ENCODE data around the gene DCAF7. TPM values are rescaled to one million over a fixed set of nuclear protein-coding genes. Genes with fewer than 3 reads are reported as not detected.
A peak's percentile ranks its signal among the peaks of the same experiment; 100 is the strongest.

Gene DCAF7, protein sequence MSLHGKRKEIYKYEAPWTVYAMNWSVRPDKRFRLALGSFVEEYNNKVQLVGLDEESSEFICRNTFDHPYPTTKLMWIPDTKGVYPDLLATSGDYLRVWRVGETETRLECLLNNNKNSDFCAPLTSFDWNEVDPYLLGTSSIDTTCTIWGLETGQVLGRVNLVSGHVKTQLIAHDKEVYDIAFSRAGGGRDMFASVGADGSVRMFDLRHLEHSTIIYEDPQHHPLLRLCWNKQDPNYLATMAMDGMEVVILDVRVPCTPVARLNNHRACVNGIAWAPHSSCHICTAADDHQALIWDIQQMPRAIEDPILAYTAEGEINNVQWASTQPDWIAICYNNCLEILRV
- 10 to 100 TPM; 41.9 to 53.2 TPM for total RNA-seq
- polyA plus RNA-seq (ENCODE audit: insufficient read length in 2 of 2): 100 to 1,000 TPM; 107 to 122 TPM
- long read RNA-seq, donor 1, full-length matches to known transcripts: 28 of 28 reads
- long read RNA-seq, donor 1, partial matches to known transcripts: 0 of 28 reads
- long read RNA-seq, donor 1, other reads (novel, unspliced or antisense): 0 of 28 reads
- long read RNA-seq, donor 2, full-length matches to known transcripts: 11 of 59 reads
- long read RNA-seq, donor 2, partial matches to known transcripts: 48 of 59 reads
- long read RNA-seq, donor 2, other reads (novel, unspliced or antisense): 0 of 59 reads
- long read RNA-seq, donor 3, full-length matches to known transcripts: 16 of 41 reads
- long read RNA-seq, donor 3, partial matches to known transcripts: 25 of 41 reads
- long read RNA-seq, donor 3, other reads (novel, unspliced or antisense): 0 of 41 reads
- long read RNA-seq, donor 4, full-length matches to known transcripts: 15 of 21 reads
- long read RNA-seq, donor 4, partial matches to known transcripts: 6 of 21 reads
- long read RNA-seq, donor 4, other reads (novel, unspliced or antisense): 0 of 21 reads

DNA sequence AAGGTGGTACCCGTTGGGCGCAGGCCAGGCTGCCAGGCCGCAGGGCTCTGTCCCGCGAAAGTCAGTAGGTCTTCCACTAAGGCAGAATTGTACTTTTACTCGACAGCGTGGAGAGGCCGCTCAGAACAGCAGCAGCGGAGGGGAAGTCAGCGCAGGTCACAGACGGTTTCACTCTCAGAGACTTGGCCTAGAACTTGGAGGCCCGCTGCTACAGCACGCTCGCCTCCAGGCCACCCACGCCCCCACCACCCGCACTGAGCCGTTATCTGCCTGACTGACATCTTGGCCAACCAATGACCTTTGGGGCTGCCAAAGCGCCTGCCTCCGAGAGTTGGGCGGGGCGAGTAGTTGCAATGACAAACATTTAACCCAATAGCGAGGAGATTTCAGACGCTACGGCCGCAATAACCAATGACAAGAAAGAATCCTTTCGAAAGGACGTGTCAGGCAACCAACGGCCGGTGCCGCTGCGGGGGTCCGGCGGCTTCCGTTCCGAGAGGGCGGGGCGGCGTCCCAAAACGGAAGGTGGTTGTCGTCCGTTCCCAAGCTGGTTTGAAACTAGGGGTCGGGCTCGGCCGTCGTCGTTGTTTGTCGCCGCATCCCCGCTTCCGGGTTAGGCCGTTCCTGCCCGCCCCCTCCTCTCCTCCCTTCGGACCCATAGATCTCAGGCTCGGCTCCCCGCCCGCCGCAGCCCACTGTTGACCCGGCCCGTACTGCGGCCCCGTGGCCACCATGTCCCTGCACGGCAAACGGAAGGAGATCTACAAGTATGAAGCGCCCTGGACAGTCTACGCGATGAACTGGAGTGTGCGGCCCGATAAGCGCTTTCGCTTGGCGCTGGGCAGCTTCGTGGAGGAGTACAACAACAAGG is at the start of gene DCAF7:
Gene DCAF7 (plus strand): TSS at position 532 of the 871 bp plus-strand sequence. CDS start 201 bp downstream, at position 733.
- Histone ChIP-seq H3K27me3 (ENCODE audit: control insufficient read depth, insufficient read depth, low read length) (no peaks in the 10 kb centered on the region), H3K9me3 (ENCODE audit: control insufficient read depth, insufficient read depth, low read length) (no peaks in the 10 kb centered on the region), H3K36me3 (ENCODE audit: control insufficient read depth, insufficient read depth, low read length) (peaks cover 4% of the 10 kb centered on the region), H3K27ac (ENCODE audit: low read depth, low read length) (peak within 1 kb of the TSS; percentile 92), H3K4me1 (ENCODE audit: control insufficient read depth, insufficient read depth, low read length) (peaks cover 20% of the 10 kb centered on the region), H3K4me3 (ENCODE audit: low read depth, low read length) (peak within 1 kb of the TSS; percentile 79)
- peak; percentile 98 to 100 (median 100) for DNase-seq (ENCODE audit: low read depth in 4 of 6, low spot score in 6 of 6)
- WGBS (ENCODE audit: insufficient coverage): under 1% methylated on average over 72 of the region's 72 CpGs

DNA sequence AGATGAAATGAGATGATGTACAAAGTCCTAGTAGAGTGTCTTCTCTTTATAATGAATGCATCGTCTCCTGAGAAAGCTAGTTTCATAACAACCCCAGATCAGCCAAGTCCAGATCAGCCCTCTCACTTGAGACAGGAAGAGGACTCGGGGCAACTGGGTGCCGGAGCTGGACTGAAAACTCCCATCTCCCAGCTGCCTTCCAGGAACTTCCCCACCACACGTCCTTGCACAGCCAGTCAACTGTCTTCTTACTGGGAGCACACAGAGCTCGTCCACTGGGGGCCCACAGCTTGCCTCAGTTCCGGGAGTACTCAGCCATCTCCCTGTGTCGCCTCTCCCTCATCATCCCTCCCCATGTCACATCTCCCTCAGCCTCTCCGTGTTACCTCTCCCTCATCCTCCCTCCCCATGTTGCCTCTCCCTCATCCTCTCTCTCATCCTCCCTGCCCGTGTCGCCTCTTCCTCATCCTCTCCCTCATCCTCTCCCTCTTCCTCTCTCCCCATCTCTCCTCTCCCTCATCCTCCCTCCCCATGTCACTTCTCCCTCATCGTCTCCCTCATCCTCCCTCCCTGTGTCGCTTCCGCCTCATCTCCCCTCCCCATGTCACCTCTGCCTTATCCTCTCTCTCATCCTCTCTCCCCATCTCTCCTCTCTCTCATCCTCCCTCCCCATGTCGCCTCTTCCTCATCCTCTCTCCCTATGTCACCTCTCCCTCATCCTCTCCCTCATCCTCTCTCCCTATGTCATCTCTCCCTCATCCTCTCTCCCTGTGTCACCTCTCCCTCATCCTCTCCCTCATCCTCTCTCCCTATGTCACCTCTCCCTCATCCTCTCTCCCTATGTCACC is 49.5 kb upstream of the DCAF7 start:
- Histone ChIP-seq H3K4me3 (ENCODE audit: low read depth, low read length) (no peak overlapping the region), H3K27me3 (ENCODE audit: control insufficient read depth, insufficient read depth, low read length) (no peaks in the 10 kb centered on the region), H3K36me3 (ENCODE audit: control insufficient read depth, insufficient read depth, low read length) (peaks cover 9% of the 10 kb centered on the region), H3K27ac (ENCODE audit: low read depth, low read length) (no peak overlapping the region), H3K4me1 (ENCODE audit: control insufficient read depth, insufficient read depth, low read length) (peaks cover 17% of the 10 kb centered on the region), H3K9me3 (ENCODE audit: control insufficient read depth, insufficient read depth, low read length) (no peaks in the 10 kb centered on the region)
- DNase-seq (ENCODE audit: low read depth in 4 of 6, low spot score in 6 of 6): no peak
- WGBS (ENCODE audit: insufficient coverage): 60% methylated on average over 14 of the region's 14 CpGs

DNA sequence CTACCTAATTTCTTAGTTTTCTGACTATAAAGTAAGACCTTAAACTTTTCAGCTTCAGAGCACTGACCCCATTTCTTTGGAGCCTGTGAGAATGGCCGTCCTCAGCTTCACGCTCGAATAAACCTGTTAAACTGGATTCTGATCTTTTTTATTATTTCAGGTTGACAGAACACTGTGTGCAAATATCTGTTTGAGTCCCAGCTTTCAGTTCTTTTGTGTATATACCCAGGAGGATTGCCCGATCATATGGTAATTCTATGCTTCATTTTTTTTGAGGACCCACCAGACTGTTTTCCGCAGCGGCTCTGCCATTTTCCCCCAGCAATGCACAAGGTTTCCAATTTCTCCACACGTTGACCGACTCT is 47.0 kb upstream of the DCAF7 start:
- Histone ChIP-seq H3K27me3 (ENCODE audit: control insufficient read depth, insufficient read depth, low read length) (no peaks in the 10 kb centered on the region), H3K27ac (ENCODE audit: low read depth, low read length) (no peak overlapping the region), H3K9me3 (ENCODE audit: control insufficient read depth, insufficient read depth, low read length) (no peaks in the 10 kb centered on the region), H3K4me3 (ENCODE audit: low read depth, low read length) (no peak overlapping the region), H3K36me3 (ENCODE audit: control insufficient read depth, insufficient read depth, low read length) (no peaks in the 10 kb centered on the region), H3K4me1 (ENCODE audit: control insufficient read depth, insufficient read depth, low read length) (no peaks in the 10 kb centered on the region)
- WGBS (ENCODE audit: insufficient coverage): 72% methylated on average over 2 of the region's 8 CpGs
- peak in 1 of 6 donors; percentile 14 for DNase-seq (ENCODE audit: low read depth in 4 of 6, low spot score in 6 of 6)

DNA sequence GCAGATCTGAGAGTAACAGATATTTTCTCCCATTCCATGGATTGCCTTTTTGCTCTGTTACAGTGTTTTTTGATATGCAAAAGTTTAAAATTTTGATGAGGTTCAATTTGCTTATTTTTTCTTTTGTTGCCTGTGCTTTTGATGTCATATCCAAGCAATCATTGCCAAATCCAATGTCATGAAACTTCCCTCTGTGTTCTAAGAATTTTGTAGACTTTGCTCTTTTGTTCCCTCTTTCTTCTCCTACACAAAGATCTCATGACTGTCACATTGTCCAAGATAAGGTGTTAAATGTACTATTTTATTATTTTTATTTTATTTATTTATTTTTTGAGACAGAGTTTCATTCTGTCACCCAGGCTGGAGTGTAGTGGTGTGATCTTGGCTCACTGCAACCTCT is 46.0 kb upstream of the DCAF7 start:
- Histone ChIP-seq H3K9me3 (ENCODE audit: control insufficient read depth, insufficient read depth, low read length) (no peaks in the 10 kb centered on the region), H3K4me1 (ENCODE audit: control insufficient read depth, insufficient read depth, low read length) (no peaks in the 10 kb centered on the region), H3K27ac (ENCODE audit: low read depth, low read length) (no peak overlapping the region), H3K4me3 (ENCODE audit: low read depth, low read length) (no peak overlapping the region), H3K27me3 (ENCODE audit: control insufficient read depth, insufficient read depth, low read length) (no peaks in the 10 kb centered on the region), H3K36me3 (ENCODE audit: control insufficient read depth, insufficient read depth, low read length) (no peaks in the 10 kb centered on the region)
- no peak for DNase-seq (ENCODE audit: low read depth in 4 of 6, low spot score in 6 of 6)

DNA sequence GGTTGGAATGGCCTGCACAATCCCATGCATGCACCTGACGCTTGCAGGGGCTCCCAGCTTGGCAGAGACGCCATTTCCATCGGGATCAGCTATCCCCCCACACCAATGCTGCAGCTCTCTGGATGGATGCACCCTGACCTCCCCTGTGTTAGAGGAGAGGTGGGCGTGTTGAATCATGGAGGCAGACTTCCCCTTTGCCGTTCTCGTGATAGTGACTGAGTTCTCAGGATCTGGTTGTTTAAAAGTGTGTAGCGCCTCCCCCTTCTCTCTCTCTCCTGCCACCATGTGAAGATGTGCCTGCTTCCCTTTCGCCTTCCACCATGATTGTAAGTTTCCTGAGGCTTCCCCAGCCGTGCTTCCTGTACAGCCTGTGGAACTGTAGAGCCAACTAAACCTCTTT is 44.9 kb upstream of the DCAF7 start:
- Histone ChIP-seq H3K9me3 (ENCODE audit: control insufficient read depth, insufficient read depth, low read length) (no peaks in the 10 kb centered on the region), H3K27ac (ENCODE audit: low read depth, low read length) (no peak overlapping the region), H3K27me3 (ENCODE audit: control insufficient read depth, insufficient read depth, low read length) (no peaks in the 10 kb centered on the region), H3K4me3 (ENCODE audit: low read depth, low read length) (no peak overlapping the region), H3K4me1 (ENCODE audit: control insufficient read depth, insufficient read depth, low read length) (no peaks in the 10 kb centered on the region), H3K36me3 (ENCODE audit: control insufficient read depth, insufficient read depth, low read length) (no peaks in the 10 kb centered on the region)
- no peak for DNase-seq (ENCODE audit: low read depth in 4 of 6, low spot score in 6 of 6)
- WGBS (ENCODE audit: insufficient coverage): 96% methylated on average over 4 of the region's 9 CpGs

DNA sequence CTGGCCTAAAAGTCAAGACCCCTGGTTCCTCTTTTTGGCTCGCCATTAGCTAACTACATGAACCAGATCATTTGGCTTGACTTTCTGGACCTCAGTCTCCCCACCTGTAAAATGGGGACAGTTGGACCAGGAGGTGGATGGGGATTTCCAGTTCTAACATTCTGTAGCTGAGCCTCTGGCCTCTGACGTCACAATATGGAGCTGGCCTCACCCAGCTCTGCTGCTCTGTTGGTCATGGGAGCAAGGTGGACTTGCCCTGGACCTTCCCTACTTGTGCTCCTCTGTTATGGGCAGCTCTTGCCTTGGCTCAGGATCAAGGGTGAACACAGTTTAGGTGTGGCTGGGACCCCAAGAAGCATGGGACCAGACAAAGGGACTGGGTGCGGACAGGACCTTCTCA is 43.6 kb upstream of the DCAF7 start:
- H3K27ac ChIP-seq (ENCODE audit: low read depth, low read length): no peak overlapping the region
- H3K4me3 ChIP-seq (ENCODE audit: low read depth, low read length): no peak overlapping the region
- no peaks in the 10 kb centered on the region for H3K9me3 ChIP-seq (ENCODE audit: control insufficient read depth, insufficient read depth, low read length)
- 100% methylated on average over 2 of the region's 3 CpGs for WGBS (ENCODE audit: insufficient coverage)
- no peaks in the 10 kb centered on the region for H3K4me1 ChIP-seq (ENCODE audit: control insufficient read depth, insufficient read depth, low read length)
- H3K27me3 ChIP-seq (ENCODE audit: control insufficient read depth, insufficient read depth, low read length): no peaks in the 10 kb centered on the region
- H3K36me3 ChIP-seq (ENCODE audit: control insufficient read depth, insufficient read depth, low read length): no peaks in the 10 kb centered on the region
- no peak for DNase-seq (ENCODE audit: low read depth in 4 of 6, low spot score in 6 of 6)

DNA sequence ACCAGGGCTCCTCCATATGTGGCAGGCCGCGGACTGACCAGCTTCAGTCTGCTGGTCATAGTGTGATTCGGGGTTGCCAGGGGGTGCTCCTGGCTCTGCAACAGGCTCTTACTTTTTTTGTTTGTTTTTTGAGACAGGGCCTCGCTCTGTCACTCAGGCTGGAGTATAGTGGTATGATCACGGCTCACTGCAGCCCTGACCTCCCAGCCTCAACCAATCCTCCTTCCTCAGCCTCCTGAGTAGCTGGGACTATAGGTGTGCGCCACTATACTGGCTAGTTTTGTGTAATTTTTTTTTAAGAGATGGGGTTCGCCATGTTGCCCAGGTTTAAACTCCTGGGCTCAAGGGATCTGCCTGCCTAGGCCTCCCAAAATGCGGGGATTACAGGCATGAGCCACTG is 38.9 kb upstream of the DCAF7 start:
- H3K36me3 ChIP-seq (ENCODE audit: control insufficient read depth, insufficient read depth, low read length): no peaks in the 10 kb centered on the region
- no peak overlapping the region for H3K27ac ChIP-seq (ENCODE audit: low read depth, low read length)
- H3K4me1 ChIP-seq (ENCODE audit: control insufficient read depth, insufficient read depth, low read length): no peaks in the 10 kb centered on the region
- no peak for DNase-seq (ENCODE audit: low read depth in 4 of 6, low spot score in 6 of 6)
- WGBS (ENCODE audit: insufficient coverage): 95% methylated on average over 6 of the region's 8 CpGs
- H3K4me3 ChIP-seq (ENCODE audit: low read depth, low read length): no peak overlapping the region
- no peaks in the 10 kb centered on the region for H3K27me3 ChIP-seq (ENCODE audit: control insufficient read depth, insufficient read depth, low read length)
- H3K9me3 ChIP-seq (ENCODE audit: control insufficient read depth, insufficient read depth, low read length): no peaks in the 10 kb centered on the region

DNA sequence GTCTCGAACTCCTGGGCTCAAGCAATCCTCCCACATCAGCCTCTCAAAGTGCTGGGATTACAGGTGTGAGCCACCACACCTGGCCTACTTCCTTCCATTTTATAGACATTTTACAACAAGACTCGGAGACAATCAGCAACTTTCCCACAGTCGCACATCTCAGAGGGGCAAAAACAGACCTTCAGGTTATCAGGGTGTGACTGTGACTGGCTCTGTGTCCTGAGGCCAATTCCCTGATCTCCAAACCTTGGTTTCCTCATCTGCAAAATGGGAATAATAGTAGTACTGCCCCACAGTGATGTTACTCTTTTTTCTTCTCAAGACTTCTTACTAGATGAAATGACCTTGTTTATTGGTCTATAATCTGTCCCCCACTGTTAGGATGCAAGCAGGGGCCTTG is 37.9 kb upstream of the DCAF7 start:
- no peaks in the 10 kb centered on the region for H3K4me1 ChIP-seq (ENCODE audit: control insufficient read depth, insufficient read depth, low read length)

More for the DNA sequence above, 37.9 kb upstream of the DCAF7 start:
- Histone ChIP-seq H3K9me3 (ENCODE audit: control insufficient read depth, insufficient read depth, low read length) (no peaks in the 10 kb centered on the region), H3K27me3 (ENCODE audit: control insufficient read depth, insufficient read depth, low read length) (no peaks in the 10 kb centered on the region), H3K36me3 (ENCODE audit: control insufficient read depth, insufficient read depth, low read length) (no peaks in the 10 kb centered on the region), H3K4me3 (ENCODE audit: low read depth, low read length) (no peak overlapping the region), H3K27ac (ENCODE audit: low read depth, low read length) (no peak overlapping the region)
- WGBS (ENCODE audit: insufficient coverage): 86% methylated on average over 1 of the region's 3 CpGs
- DNase-seq (ENCODE audit: low read depth in 4 of 6, low spot score in 6 of 6): no peak

Measured in spinal cord (tissue), 10 donors.